Neural crest cell (in vitro differentiated cells): ENCODE measurements around the gene SIPA1L2. TPM values are rescaled to one million over a fixed set of nuclear protein-coding genes. Genes with fewer than 3 reads are reported as not detected.

Source experiments
- DNase-seq: peaks from one replicate; pipeline ENCODE4 v3.0.0; 2021; ENCODE audit warnings: low read depth, mixed read lengths, low spot score
- H3K27ac Mint-ChIP-seq: one replicate; pipeline ENCODE4 v1.8.0; 2021; ENCODE audit warnings: mild to moderate bottlenecking, mixed read lengths; ENCODE audit not compliant: unreplicated experiment
- H3K27me3 Mint-ChIP-seq: 2 replicates; pipeline ENCODE4 v1.8.0; 2021; ENCODE audit warnings: low read depth, mild to moderate bottlenecking, mixed read lengths
- H3K36me3 Mint-ChIP-seq: 2 replicates; pipeline ENCODE4 v1.8.0; 2021; ENCODE audit warnings: low read depth, mild to moderate bottlenecking, mixed read lengths
- H3K4me1 Mint-ChIP-seq: 2 replicates; pipeline ENCODE4 v1.8.0; 2021; ENCODE audit warnings: mixed read lengths
- H3K4me3 Mint-ChIP-seq: one replicate; pipeline ENCODE4 v1.8.0; 2021; ENCODE audit warnings: mild to moderate bottlenecking, mixed read lengths
- H3K9me3 Mint-ChIP-seq: 2 replicates; pipeline ENCODE4 v1.8.0; 2021; ENCODE audit warnings: mixed read lengths
- total RNA-seq: library from RNA; stranded (reverse); gene quantifications from 2 replicates; pipeline ENCODE4 v1.2.1, GENCODE V29; 2021
- TF ChIP-seq, protein P1 (sequence below): fragments of 200-600 bp; sonication (generic); conservative IDR thresholded peaks from 2 replicates; pipeline ENCODE4 v1.5.0; 2021; ENCODE audit warnings: antibody characterized with exemption, mild to moderate bottlenecking

SIPA1L2 gene
- total RNA-seq, 1 donor from 2014 or later = 38.7 TPM

- TF ChIP-seq, protein P1, sequence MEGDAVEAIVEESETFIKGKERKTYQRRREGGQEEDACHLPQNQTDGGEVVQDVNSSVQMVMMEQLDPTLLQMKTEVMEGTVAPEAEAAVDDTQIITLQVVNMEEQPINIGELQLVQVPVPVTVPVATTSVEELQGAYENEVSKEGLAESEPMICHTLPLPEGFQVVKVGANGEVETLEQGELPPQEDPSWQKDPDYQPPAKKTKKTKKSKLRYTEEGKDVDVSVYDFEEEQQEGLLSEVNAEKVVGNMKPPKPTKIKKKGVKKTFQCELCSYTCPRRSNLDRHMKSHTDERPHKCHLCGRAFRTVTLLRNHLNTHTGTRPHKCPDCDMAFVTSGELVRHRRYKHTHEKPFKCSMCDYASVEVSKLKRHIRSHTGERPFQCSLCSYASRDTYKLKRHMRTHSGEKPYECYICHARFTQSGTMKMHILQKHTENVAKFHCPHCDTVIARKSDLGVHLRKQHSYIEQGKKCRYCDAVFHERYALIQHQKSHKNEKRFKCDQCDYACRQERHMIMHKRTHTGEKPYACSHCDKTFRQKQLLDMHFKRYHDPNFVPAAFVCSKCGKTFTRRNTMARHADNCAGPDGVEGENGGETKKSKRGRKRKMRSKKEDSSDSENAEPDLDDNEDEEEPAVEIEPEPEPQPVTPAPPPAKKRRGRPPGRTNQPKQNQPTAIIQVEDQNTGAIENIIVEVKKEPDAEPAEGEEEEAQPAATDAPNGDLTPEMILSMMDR = no peak
- Mint-ChIP-seq H3K27me3 (peaks cover 2% of the 10 kb centered on the region), H3K27ac (peak overlapping the region; percentile 37), H3K4me3 (no peak overlapping the region), H3K36me3 (no peaks in the 10 kb centered on the region), H3K4me1 (no peaks in the 10 kb centered on the region), H3K9me3 (no peaks in the 10 kb centered on the region)
- no peak for DNase-seq
Measured at GRCh38 chr1:232675260-232675659, 45.3 kb upstream of the SIPA1L2 start.

DNA sequence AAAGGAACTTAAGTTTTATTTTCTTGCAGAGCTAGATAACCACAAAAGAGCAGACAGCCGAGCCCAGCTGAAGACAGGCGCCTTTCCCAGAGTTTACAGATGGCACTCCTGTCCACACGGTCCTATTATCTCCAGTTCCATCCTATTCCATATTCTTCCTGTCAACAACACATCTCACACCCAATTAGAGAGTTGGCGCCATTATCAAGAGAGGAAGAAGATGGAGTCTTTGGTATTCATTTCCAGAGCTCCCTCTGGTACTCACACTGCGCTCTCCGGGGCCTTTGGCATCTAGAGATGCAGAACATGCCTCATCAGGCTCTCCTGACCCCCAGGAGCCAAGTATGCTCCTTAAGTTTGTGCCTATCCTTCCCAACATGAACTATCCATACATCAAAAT lies 43.3 kb upstream of the SIPA1L2 start:
- no peak for DNase-seq
- Mint-ChIP-seq H3K4me3 (no peak overlapping the region), H3K9me3 (no peaks in the 10 kb centered on the region), H3K36me3 (no peaks in the 10 kb centered on the region), H3K4me1 (no peaks in the 10 kb centered on the region), H3K27ac (no peak overlapping the region), H3K27me3 (peaks cover 2% of the 10 kb centered on the region)
- TF ChIP-seq, protein P1 = no peak

GRCh38 chr1:232669981-232670747 lies 40.2 kb upstream of the SIPA1L2 start:
- Mint-ChIP-seq H3K27me3 (peaks cover 2% of the 10 kb centered on the region), H3K27ac (no peak overlapping the region), H3K9me3 (no peaks in the 10 kb centered on the region), H3K36me3 (no peaks in the 10 kb centered on the region), H3K4me1 (no peaks in the 10 kb centered on the region), H3K4me3 (no peak overlapping the region)
- no peak for DNase-seq
- TF ChIP-seq, protein P1 = no peak

GRCh38 chr1:232667778-232668165 lies 37.8 kb upstream of the SIPA1L2 start:
- Mint-ChIP-seq H3K9me3 (no peaks in the 10 kb centered on the region), H3K4me3 (no peak overlapping the region), H3K27ac (no peak overlapping the region), H3K4me1 (no peaks in the 10 kb centered on the region), H3K27me3 (no peaks in the 10 kb centered on the region), H3K36me3 (no peaks in the 10 kb centered on the region)
- TF ChIP-seq, protein P1 = no peak
- DNase-seq = no peak

DNA sequence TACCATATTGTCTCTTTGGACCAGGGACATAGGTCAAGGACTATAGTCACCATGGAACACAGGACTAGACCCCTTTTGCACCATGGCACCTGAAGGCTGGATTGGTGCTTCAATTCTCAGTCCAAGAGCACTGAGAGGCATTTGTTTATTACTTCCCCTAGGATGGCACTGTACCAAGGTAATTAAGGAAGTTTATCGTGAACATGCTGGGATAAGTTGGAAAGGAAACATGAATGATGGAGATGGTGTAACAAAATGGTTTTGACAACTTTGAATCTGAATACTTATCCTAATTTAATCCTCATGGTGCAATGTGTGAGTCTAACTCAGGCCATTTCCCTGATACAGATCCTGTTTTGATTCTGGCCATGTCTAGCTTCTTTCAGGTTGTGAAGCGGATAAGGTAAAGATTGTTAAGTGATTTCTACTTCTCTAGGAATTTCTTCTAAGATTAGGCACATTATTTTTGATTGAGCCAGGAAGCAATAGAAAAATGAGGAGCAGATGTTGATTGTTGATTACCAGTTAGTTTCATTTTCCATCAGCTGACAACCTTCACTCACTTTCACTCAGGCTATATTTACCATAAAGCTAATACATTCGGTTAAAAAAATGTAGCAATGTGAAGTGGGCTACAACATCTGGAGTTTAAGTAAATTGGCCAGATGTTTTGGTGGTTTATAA lies 37.3 kb upstream of the SIPA1L2 start:
- no peak overlapping the region for H3K27ac Mint-ChIP-seq
- no peaks in the 10 kb centered on the region for H3K27me3 Mint-ChIP-seq
- no peaks in the 10 kb centered on the region for H3K9me3 Mint-ChIP-seq
- no peak for DNase-seq
- H3K4me1 Mint-ChIP-seq = no peaks in the 10 kb centered on the region
- H3K36me3 Mint-ChIP-seq = no peaks in the 10 kb centered on the region
- H3K4me3 Mint-ChIP-seq = no peak overlapping the region
- TF ChIP-seq, protein P1 = no peak
